Stimulated activated CD8-positive, alpha-beta memory T cell treated with anti-CD3 and anti-CD28 coated beads, Interleukin-15, amount 100 ng/mL, for 24 hours (primary cell): ENCODE measurements around the gene RUNX1.
A peak's percentile ranks its signal among the peaks of the same experiment; 100 is the strongest.

Source experiments
- DNase-seq: peaks from one replicate; pipeline ENCODE4 v3.0.0-alpha.2; 2020; ENCODE audit warnings: low read depth

Gene RUNX1

GRCh38 chr21:34825101-34825500, 224.0 kb downstream of the RUNX1 start:
- no peak for DNase-seq

- no peak for DNase-seq
Measured at GRCh38 chr21:34824314-34824713, 224.8 kb downstream of the RUNX1 start.

DNA sequence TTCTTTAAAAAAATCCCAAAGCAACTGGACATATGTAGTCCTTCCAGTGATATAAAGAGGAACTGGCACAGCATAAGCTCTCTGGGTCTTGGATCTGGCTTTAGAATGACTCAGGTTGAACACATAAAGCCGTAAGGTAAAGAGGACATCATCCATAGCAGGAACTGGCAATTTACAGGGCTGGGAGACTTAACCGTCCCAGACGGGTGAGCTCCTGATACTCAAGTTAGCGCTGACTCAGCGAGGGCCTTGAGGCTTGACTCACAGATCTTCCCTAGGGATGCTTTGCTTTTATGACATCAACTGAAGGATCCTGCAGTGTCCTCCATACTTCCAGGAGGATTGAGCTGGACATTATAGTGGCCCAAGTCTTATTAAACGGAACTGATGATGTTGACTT, 226.2 kb downstream of the RUNX1 start:
- no peak for DNase-seq

GRCh38 chr21:34822168-34822567, 226.9 kb downstream of the RUNX1 start:
- no peak for DNase-seq

DNA sequence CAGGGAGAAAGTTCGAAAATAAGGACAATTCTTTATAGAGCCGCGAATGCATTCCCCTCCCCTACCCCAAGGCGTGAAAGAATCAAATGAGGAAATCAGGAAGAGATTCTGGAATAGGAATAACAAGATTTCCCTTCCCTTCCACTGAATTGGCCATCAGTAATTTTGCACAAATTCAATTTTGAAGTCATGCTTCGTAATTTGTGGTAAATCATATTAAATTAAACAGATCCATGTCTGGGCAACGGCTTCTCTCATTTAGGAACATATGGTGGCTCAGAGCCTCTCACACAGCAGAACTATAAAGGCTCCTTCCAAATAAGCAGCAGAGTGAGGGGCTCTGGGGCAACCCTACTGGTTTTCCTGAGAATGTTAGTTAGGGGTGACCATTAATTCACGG, 227.4 kb downstream of the RUNX1 start:
- no peak for DNase-seq

- DNase-seq, result no peak
Measured at GRCh38 chr21:34820051-34820450, 229.1 kb downstream of the RUNX1 start.

DNA sequence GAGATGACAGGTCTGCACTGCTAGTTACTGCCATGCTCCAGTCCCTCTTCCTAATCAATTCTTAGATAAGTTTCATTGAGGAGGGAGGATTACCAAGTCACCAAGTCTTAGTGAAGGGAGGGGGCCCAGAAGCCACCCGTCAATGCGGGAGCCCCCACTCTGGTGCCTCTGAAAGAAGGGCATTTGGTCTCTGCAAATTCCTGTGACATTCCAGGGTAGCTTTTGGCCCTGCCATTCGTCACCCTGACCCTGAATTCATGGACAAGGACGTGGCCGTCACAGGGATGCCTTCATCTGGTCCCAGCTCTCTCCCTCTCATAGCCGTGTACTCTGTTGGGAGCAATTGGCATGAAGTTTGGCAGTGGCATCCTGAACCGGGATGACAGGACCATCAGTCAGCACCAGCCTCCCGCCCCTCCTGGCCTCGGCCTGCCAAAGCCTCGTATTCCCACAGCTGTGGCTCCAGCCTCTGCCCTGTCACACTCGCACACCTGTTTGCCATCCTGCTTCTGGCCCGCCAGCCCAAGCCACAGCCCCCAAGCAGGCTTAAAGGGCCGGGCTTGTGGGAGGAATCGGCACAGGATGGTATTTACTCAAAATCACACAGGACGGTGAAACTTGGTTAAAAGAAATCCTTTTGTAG, 229.6 kb downstream of the RUNX1 start:
- DNase-seq, result no peak

- DNase-seq, result no peak
Measured at GRCh38 chr21:34818662-34819158, 230.4 kb downstream of the RUNX1 start.

- DNase-seq, result no peak
Measured at GRCh38 chr21:34817821-34818661, 231.1 kb downstream of the RUNX1 start.

DNA sequence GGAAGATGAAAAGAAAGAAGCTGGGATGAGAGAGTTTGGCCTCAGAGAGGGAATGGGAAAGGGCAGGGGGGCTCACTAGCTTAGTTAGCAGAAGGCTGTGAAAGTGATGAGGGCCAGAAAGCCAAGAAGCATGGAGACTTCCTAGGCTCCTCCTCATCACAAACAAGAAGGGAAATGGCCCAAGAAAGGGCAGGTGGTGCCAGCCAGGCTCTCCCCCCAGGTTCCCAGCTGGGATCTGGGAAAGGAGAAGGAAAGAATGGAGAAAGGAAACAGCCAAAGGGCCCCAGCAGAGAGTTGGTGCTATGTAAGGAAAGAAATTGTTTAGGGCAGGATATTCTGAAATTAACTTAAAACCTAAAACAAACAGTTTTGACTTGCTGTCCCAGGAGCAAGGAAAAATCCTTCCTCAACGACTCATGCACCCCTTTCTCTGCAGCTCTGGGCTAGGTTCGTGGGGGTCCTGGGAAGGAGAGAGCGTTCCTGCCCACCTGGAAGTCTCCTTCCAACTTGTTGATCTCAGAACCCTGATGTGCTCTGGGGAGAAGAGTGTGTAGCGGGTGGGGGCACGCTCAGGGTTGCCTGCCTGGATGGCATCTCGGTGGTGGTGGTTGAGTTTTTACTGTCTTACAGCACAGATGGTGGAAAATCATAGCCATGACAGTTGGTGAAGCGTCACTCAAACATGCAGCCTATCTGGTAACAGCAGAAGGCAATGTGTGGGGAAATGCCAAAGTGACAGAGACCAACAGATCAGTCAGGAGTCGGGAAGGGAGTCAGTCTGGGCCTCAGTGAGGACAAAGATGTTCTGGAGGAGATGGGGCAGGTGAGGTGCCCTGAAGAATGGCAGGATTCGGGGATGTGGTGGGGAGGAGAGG, 233.0 kb downstream of the RUNX1 start:
- DNase-seq, result no peak

DNA sequence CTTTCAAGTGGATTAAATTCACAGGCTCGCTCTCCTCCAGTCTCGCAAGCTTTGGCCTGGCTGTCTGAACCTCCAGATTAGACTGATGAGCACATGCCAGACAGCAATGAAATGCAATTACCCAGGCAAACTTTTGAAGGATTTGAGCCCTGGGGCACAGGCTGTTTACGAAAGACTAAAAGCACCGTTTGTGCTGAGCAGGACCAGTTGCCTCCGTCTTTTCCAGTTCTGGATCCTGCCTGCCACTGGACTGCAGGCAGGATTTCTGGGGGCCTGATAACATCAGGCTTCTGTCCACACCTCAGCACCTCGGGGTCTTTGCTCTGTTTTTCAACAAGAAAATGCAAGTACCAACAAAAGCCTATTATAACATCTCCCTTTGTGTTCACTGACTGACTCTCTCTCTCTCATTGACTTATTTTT, 234.6 kb downstream of the RUNX1 start:
- DNase-seq, result no peak

DNA sequence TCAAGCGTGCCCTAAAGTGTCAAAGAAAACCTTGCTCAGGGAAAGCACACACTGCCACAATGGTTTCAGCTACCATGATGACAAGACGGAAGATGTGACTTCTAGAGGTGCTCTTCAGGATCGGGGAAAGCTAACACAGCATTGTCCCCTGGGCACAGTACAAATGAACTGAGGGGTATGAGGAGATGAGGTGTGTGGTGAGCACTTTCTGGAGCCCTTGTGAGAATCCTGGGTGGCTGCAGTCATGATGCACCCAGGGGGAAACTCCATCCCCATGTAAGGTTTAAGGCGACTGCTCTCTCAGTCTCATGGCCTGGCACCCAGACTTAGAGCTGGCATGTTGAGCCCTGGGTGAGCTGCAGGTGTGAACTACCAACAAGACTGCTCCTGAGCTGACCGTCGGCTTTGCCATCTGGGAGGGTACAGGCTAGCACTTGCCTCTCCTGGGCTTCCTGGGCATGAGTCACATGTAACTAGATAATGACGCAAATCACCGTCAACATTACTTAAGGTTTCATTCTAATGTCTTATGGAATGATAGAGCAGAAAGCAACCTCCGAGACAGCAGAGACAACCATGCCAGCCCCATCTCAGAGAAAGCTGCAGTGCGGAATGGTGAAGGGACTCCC, 235.7 kb downstream of the RUNX1 start:
- DNase-seq, result no peak

GRCh38 chr21:34812504-34813265, 236.4 kb downstream of the RUNX1 start:
- DNase-seq, result no peak

DNA sequence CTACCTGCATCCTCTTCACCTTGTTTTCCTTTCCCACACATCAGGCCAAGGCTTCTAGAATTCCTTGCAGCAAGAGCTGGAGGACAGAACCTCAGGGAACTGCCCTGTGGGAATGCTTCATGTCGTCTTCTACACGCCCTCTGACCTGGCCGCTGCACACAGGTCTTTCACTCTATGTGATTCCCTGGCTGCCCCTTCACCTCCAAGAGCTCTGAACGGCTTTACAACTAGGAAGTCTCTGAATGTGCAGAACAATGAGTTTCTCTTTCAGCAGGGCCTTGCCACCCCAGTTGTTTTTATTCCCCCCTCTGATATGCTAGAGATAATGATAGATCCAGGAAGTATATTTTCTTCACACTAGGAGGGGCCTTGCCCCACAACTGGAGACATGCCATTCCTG, 237.7 kb downstream of the RUNX1 start:
- DNase-seq, result no peak

DNA sequence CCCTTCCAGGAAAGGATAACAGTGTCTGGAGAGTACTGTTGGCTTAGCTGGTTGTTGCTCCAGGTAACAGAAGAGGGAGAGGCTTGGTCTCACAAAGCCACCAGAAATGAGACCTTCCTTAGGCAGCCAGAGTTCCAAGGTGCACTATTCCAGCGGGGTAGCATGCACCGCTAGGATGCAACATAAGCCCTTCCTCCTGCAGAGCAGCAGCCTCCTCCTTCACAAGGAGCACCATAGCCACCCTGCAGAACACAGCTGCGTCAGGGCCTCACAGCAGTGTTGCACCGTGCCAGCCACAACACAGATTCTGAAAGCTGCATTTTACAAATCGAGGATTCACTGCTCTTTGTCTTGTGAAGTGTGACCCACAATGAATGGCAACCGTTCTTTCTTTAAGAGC, 238.3 kb downstream of the RUNX1 start:
- DNase-seq, result no peak

GRCh38 chr21:34809822-34810221, 239.3 kb downstream of the RUNX1 start:
- no peak for DNase-seq

DNA sequence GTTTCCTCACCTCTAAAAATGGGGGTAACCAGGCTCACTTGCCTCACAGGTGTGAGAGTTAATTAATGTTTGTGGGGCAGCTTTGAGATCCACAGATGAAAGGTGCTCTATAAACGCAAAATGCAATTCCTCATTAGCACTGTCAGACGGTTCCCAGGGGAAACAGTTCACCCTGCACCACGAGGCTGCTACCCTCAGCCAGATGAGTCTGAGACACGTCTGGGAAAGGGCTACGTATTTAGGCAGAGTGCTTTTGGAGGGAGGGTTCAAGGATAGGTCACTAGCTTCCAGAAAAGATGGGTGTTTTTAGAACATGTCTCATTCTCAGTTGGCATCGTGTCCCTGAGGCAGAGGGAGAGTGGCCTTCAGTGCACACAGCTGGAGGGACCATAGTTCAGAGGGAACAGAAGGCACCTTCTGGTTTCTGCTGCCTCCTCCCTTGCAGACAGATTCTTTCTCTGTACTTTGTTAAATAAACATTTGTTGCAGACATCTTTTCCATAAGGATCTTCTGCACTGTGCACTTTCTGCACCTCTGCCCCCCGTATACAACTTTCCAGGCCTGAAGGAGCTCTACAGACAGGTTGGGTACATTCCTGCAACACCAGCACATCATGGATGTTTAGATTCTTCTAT, 240.4 kb downstream of the RUNX1 start:
- DNase-seq, result no peak

DNA sequence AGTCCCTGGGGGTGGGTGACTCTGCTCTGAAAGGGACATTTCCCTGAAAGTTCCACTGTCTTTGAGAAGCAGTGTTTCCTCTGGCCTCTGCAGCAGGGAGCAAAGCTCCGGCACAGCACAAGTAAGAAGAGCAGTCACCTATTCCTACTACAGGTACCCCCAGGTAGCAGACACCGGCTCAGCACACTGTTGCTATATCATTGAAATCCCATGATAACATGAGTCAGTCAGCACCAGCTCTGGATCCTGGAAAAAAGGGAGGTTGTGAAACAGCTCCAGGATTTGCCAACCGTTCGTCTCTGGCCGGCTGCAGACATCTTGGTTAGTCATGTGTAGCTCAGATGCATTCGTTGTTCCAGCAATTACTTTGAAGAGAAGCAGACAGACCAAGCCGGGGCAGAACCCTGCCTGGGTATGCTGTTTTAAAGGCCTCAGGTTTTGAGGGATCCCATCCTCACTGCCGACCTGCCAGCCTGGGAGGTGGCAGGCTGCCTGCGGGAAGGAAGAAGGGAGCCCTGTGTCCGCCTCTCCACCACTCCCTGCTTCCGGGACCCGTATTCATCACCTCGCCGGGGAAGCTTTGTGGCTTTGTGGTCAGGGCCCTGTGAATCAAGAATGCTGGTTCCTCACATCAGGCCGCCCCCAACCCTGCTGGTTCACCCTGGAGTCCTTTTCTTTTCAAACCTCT, 241.1 kb downstream of the RUNX1 start:
- DNase-seq, result peak; percentile 40

- DNase-seq, result peak; percentile 30
Measured at GRCh38 chr21:34807146-34807880, 241.8 kb downstream of the RUNX1 start.
